Mammary epithelial cell (primary cell): ENCODE results near the gene REV1.

Experiments
- CTCF ChIP-seq, 2 donors: IDR thresholded peaks in 1 of 2; conservative IDR thresholded peaks in 1 of 2; 2 replicates each; pipeline ENCODE4 v1.5.1; 2011 to 2012; ENCODE audit warnings: inconsistent platforms in 2 of 2, low read length in 2 of 2, mild to moderate bottlenecking in 2 of 2, control low read depth in 1 of 2, low read depth in 1 of 2; ENCODE audit not compliant: insufficient read depth in 1 of 2; ENCODE audit errors: extremely low read depth in 1 of 2
- EZH2 ChIP-seq: IDR thresholded peaks from 2 replicates; pipeline ENCODE4 v1.6.1; 2012; ENCODE audit warnings: low read length, inconsistent platforms, borderline replicate concordance

DNA sequence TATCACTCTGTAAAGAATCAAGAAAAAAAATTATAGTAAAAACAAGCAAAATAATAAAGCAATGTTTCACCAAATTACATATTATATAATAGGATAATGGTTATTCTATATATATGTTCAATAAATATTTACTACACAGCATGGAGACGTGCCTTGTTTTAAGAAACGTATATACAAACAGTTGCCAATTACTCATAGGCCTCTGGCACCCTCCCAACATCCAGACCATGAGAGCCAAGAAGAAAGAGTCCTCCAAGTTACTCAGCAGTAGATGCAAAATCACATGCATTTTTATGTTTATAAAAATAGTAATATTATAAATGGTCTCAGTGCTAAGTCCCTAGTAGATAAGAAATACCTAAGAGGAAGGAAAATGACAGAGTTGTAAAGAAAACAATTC, 64.8 kb downstream of the REV1 start:
- TF ChIP-seq CTCF (conservative IDR thresholded peaks at IDR 0.05 in 1 of 2, IDR thresholded peaks at IDR 0.05 in 1 of 2; ENCODE audit: extremely low read depth in 1 of 2, insufficient read depth in 1 of 2, low read depth in 1 of 2, low read length in 2 of 2): no peak
- TF ChIP-seq EZH2: no peak
